Activated CD8-positive, alpha-beta memory T cell treated with anti-CD3 and anti-CD28 coated beads, Interleukin-2, amount 10 ng/mL, durations not matched to agents 7 days and 5 days (primary cell): ENCODE data around the gene LRRN4. TPM values are rescaled to one million over a fixed set of nuclear protein-coding genes. Genes with fewer than 3 reads are reported as not detected.
A peak's percentile ranks its signal among the peaks of the same experiment; 100 is the strongest.

Experiments used
- ATAC-seq: fragments of 150-1000 bp; cut with Tn5 transposase; one replicate; pipeline ENCODE4 v1.10.0; 2021; ENCODE audit warnings: moderate library complexity
- CTCF ChIA-PET: fragments of 350-600 bp; sonication (Branson Sonifier 250); formaldehyde crosslinking; loops from one replicate; lab custom pipeline; 2021; ENCODE audit warnings: antibody characterized with exemption; lab: Charles Lee
- DNase-seq: peaks from one replicate; pipeline ENCODE4 v3.0.0-alpha.2; 2020
- H3K27ac Mint-ChIP-seq: one replicate; pipeline ENCODE4 v1.8.0; 2021; ENCODE audit warnings: mild to moderate bottlenecking, mixed read lengths
- H3K27me3 Mint-ChIP-seq: one replicate; pipeline ENCODE4 v1.8.0; 2021; ENCODE audit warnings: mixed read lengths
- H3K36me3 Mint-ChIP-seq: one replicate; pipeline ENCODE4 v1.8.0; 2021; ENCODE audit warnings: mild to moderate bottlenecking, mixed read lengths
- H3K4me1 Mint-ChIP-seq: one replicate; pipeline ENCODE4 v1.8.0; 2021; ENCODE audit warnings: mixed read lengths
- H3K4me3 Mint-ChIP-seq: one replicate; pipeline ENCODE4 v1.8.0; 2021; ENCODE audit warnings: mild to moderate bottlenecking, moderate library complexity, mixed read lengths
- H3K9me3 Mint-ChIP-seq: one replicate; pipeline ENCODE4 v1.8.0; 2022; ENCODE audit warnings: low read depth, mixed read lengths
- total RNA-seq, 2 experiments: library from RNA; stranded (reverse); gene quantifications; one replicate each; pipeline ENCODE4 v1.2.3, GENCODE V29; 2021

The LRRN4 gene
- total RNA-seq, 2 experiments from 2014 or later, result not detected

DNA sequence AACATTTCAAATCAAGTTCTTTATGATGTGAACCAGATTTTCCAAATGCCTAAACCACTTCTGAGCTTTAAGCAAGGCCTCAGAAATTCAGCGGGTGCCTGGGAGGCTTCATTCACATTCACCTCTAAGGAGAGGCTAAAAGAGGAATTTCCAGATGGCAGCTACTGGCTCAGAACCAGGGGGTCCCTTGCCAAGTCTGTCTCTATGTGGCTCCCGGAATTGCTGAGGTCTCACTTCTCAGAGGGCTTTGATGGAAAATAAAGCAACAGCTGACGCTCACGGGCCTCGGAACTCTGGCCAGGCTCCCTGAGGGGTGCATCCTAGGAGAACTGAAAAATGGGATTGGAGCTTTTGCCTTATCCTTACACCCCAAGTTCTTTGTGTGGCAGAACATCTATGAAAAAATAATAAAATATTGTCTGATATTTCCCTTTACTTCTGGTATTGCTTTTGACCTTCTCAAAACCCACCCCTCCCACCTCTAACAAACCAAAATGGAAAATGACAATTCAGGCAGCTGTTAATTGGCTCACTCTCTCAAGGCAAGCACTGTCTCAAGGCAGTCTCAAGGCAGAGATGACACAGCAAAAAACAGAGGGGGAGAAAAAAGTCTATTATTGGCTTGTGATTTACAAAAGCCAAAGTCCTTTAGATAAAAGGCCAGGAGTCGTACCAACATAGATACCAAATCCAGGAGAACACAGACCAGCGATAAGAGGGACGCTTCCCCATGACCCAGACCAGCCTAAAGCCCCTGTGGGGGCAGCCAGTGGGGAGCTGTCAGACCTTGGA, 21.8 kb upstream of the LRRN4 start:
- H3K36me3 Mint-ChIP-seq, result no peaks in the 10 kb centered on the region
- no peaks in the 10 kb centered on the region for H3K9me3 Mint-ChIP-seq
- peaks cover 24% of the 10 kb centered on the region for H3K27me3 Mint-ChIP-seq

DNA sequence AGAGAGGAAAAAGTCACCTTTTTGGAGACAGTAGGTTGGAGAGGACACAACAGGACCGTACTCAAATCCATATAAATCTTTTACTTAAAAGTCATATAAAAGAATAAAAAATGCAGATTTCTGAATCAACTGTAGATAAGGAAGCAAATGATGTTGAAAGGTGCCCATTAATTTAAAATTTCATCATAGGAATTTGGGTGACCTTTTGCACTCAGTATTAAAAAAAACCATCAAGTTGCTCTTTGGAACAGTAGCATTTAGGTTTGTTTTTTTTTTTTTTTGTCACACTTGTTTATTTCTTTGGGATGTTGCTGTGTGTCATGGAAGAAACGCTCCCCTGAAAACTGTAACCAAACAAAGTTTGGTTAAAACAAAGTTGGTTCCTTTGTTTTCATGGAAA, 20.9 kb upstream of the LRRN4 start:
- no peak for DNase-seq

More for the DNA sequence above, 21.8 kb upstream of the LRRN4 start:
- DNase-seq, result no peak
- H3K4me3 Mint-ChIP-seq, result no peak overlapping the region
- H3K27ac Mint-ChIP-seq, result no peak overlapping the region
- no peak for ATAC-seq
- no peaks in the 10 kb centered on the region for H3K4me1 Mint-ChIP-seq
- CTCF ChIA-PET, result interaction anchor here (0.7 to 4.9 kb wide), 2 partner anchors 57 to 547 kb away, joined by 3 to 34 read pairs; no protein-coding TSS in a partner anchor

DNA sequence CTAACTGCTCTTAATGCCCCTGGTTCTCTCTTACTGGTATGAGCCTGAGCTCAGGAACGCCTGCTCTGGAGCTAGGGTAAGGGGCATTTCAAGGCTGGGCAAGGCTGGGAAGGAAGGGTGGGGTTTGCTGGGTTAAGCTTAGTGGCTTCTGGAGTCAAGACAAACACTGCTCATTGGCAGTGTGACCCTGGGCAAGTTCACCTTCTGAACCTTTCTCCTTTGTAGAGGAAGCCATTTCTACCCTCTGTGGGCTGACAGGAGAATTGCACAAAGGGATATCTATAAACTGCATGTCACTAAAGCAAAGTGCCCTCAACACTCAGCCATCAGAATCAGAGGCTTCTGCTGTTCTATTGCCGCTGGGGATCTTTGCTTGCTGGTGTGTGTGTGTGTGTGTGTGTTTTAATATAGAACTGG, 20.3 kb upstream of the LRRN4 start:
- Mint-ChIP-seq H3K27ac (no peak overlapping the region), H3K4me3 (no peak overlapping the region), H3K27me3 (peaks cover 19% of the 10 kb centered on the region), H3K36me3 (no peaks in the 10 kb centered on the region), H3K4me1 (no peaks in the 10 kb centered on the region), H3K9me3 (no peaks in the 10 kb centered on the region)
- ATAC-seq (peak; percentile 33), DNase-seq (no peak)
- CTCF ChIA-PET, result interaction anchor here (4.9 kb wide), 1 partner anchor 545 kb away, joined by 34 read pairs; no protein-coding TSS in a partner anchor

More for the DNA sequence above, 20.9 kb upstream of the LRRN4 start:
- CTCF ChIA-PET, result interaction anchor here (4.9 kb wide), 1 partner anchor 546 kb away, joined by 34 read pairs; no protein-coding TSS in a partner anchor
- Mint-ChIP-seq H3K27me3 (peaks cover 21% of the 10 kb centered on the region), H3K9me3 (no peaks in the 10 kb centered on the region), H3K4me1 (no peaks in the 10 kb centered on the region), H3K27ac (no peak overlapping the region), H3K4me3 (no peak overlapping the region), H3K36me3 (no peaks in the 10 kb centered on the region)
- ATAC-seq, result no peak

DNA sequence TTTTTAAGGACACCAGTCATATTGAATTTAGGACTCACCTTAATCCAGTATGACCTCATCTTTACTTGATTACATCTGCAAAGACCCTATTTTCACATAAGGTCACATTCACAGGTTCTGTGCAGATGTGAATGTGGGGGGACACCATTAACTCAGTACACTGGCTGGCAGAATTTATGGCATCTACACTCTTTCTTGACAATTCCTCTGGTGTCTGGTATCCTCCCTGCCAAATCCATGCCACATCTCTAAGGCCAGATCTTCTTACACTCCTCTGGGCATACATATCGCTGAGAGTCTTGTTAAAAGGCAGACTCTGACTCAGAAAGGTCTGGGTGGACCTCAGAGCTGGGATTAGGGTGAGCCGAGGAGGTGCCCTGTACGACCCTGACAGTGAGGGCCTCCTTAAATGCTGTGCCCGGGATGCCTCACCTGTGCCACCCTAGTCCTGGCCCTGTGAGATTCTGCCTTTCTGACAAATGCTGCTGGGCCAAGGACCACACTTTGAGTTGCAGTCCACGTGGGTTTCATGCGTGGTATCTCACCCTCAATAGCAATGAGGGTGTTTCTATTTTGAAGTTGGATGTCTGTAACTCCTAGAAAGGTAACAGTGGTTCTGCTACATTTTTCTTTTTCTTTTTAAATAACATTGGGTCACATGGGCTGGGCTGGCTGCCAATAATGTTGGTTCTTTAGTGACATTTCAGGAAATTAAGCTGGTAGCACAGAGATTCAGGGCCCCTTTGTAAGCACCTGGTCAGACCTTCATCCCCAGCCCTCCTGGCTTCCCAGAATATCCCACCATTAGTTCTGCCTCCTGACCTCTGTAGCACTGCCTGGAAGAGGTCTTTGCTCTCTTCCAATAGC, 17.2 kb upstream of the LRRN4 start:
- no peaks in the 10 kb centered on the region for H3K4me1 Mint-ChIP-seq
- H3K27me3 Mint-ChIP-seq, result peaks cover 11% of the 10 kb centered on the region
- H3K9me3 Mint-ChIP-seq, result no peaks in the 10 kb centered on the region
- ATAC-seq (no peak), DNase-seq (no peak)
- CTCF ChIA-PET, result no interaction called here
- H3K36me3 Mint-ChIP-seq, result no peaks in the 10 kb centered on the region
- H3K4me3 Mint-ChIP-seq, result no peak overlapping the region
- H3K27ac Mint-ChIP-seq, result peak overlapping the region; percentile 63

DNA sequence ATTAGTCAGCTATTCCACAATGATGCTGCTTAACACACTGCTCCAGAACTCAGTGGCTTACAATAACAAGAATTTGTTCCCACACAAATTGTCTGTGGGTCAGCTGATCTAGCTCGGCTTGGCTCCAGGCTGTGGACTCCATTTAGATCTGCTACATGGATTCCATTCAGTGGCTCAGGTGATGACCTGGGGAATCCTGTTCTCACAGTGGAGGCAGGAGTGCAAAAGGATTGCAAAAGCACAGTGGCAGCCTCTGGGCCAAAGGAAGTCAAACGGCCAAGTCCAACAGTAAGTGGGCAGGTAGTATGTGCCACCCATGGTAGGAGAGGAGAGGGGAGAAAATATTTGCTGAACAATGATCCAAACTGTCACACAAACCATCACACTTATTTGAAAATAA, 15.8 kb upstream of the LRRN4 start:
- ATAC-seq (no peak), DNase-seq (no peak)
- Mint-ChIP-seq H3K9me3 (no peaks in the 10 kb centered on the region), H3K27ac (no peak overlapping the region), H3K36me3 (no peaks in the 10 kb centered on the region), H3K4me3 (no peak overlapping the region), H3K4me1 (no peaks in the 10 kb centered on the region), H3K27me3 (peaks cover 8% of the 10 kb centered on the region)
- CTCF ChIA-PET, result no interaction called here

DNA sequence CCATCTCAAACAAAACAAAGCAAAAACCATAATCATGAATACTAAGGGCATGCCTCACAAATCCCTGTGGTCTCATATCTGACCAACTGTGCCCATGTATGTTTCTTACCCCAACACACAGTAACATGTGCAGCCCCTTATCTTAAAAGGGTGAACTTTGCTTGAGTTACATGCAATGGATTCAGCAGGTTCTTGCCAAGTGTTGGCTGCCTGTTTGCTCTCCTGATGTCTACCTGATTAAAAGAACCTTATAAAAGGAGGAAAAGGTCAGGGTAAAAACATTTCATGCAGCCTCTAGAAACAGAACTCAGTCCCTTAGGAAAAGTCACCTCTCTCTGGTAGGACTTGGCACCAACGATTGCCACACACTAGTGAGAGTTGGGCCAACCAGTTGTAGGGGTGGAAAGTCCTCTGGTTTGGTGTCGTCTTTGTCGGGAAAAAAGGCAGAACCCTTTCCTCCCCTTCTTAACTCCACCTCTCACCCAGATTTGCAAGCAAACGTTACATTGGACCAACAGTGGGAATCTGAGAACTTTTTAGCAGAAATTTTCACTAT, 14.0 kb upstream of the LRRN4 start:
- no peaks in the 10 kb centered on the region for H3K4me1 Mint-ChIP-seq
- no peaks in the 10 kb centered on the region for H3K9me3 Mint-ChIP-seq
- H3K27me3 Mint-ChIP-seq, result peaks cover 2% of the 10 kb centered on the region
- no peak for ATAC-seq
- no peaks in the 10 kb centered on the region for H3K36me3 Mint-ChIP-seq
- no peak overlapping the region for H3K4me3 Mint-ChIP-seq
- no peak overlapping the region for H3K27ac Mint-ChIP-seq
- CTCF ChIA-PET, result no interaction called here
- DNase-seq, result no peak

DNA sequence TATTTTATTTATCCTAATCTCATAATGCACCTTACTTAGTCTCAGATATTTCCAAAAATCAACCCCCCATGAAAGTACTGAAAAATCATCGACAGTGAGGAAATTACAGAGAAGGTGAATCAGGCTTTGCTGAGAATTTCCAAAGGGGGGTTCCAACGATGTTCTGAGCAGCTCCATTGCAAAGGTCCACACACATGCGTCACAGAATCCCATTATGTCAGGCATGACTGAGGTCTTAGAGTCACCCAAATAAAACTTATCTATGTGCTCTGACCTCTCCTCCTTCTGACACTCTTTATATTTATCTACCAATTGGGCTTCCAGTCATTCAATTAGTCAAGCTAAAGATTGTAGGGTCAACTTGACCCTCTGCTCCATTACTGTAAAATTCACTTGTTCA, 12.7 kb upstream of the LRRN4 start:
- ATAC-seq, result no peak
- no peaks in the 10 kb centered on the region for H3K9me3 Mint-ChIP-seq
- no peak overlapping the region for H3K4me3 Mint-ChIP-seq
- peaks cover 2% of the 10 kb centered on the region for H3K4me1 Mint-ChIP-seq
- CTCF ChIA-PET, result no interaction called here
- no peak for DNase-seq
- no peaks in the 10 kb centered on the region for H3K36me3 Mint-ChIP-seq
- peaks cover 2% of the 10 kb centered on the region for H3K27me3 Mint-ChIP-seq
- H3K27ac Mint-ChIP-seq, result no peak overlapping the region

DNA sequence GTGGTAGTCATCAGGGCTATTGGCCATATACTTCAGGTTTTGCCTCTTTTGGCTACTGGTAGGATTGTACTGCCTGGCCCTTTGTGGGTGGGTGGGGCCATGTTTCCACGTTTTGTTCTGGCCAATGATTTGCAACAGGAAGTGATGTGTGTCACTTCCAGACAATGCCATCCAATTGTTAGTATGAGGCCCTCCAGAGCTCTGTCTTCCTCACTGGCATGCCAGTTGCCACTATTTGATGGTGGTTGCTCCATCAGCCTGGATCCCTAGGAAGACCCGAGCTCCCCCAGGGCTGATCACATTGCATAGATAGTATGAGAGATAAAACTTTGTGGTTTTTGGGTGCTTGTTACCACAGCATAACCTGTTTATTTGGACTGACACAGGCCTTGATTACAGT, 7.7 kb upstream of the LRRN4 start:
- H3K36me3 Mint-ChIP-seq, result no peaks in the 10 kb centered on the region
- CTCF ChIA-PET, result interaction anchor here (1.5 kb wide), 1 partner anchor 16 kb away, joined by 3 read pairs; no protein-coding TSS in a partner anchor
- peaks cover 26% of the 10 kb centered on the region for H3K27me3 Mint-ChIP-seq
- H3K27ac Mint-ChIP-seq, result no peak overlapping the region
- DNase-seq (no peak), ATAC-seq (no peak)
- no peaks in the 10 kb centered on the region for H3K9me3 Mint-ChIP-seq
- H3K4me1 Mint-ChIP-seq, result peaks cover 2% of the 10 kb centered on the region
- no peak overlapping the region for H3K4me3 Mint-ChIP-seq

DNA sequence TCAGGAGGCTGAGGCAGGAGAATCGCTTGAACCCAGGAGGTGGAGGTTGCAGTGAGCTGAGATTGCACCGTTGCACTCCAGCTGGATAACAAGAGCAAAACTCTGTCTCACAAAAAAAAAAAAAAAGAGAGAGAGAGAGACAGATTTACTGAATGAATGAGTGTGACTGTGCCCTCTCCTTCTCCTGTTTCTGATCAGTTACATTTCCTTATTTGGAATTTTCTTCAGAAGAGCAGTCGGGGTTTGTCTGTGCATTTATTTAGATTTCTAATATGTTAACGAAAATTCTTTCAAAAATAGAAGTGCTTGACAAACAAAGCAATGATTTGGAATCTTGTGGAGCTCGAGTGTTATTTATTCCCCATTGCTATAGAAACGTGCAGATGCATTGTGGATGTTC, 6.4 kb upstream of the LRRN4 start:
- peaks cover 24% of the 10 kb centered on the region for H3K27me3 Mint-ChIP-seq
- CTCF ChIA-PET, result no interaction called here
- no peak overlapping the region for H3K27ac Mint-ChIP-seq
- DNase-seq, result no peak
- no peaks in the 10 kb centered on the region for H3K9me3 Mint-ChIP-seq
- no peak overlapping the region for H3K4me3 Mint-ChIP-seq
- no peaks in the 10 kb centered on the region for H3K36me3 Mint-ChIP-seq
- peaks cover 2% of the 10 kb centered on the region for H3K4me1 Mint-ChIP-seq
- ATAC-seq, result no peak

DNA sequence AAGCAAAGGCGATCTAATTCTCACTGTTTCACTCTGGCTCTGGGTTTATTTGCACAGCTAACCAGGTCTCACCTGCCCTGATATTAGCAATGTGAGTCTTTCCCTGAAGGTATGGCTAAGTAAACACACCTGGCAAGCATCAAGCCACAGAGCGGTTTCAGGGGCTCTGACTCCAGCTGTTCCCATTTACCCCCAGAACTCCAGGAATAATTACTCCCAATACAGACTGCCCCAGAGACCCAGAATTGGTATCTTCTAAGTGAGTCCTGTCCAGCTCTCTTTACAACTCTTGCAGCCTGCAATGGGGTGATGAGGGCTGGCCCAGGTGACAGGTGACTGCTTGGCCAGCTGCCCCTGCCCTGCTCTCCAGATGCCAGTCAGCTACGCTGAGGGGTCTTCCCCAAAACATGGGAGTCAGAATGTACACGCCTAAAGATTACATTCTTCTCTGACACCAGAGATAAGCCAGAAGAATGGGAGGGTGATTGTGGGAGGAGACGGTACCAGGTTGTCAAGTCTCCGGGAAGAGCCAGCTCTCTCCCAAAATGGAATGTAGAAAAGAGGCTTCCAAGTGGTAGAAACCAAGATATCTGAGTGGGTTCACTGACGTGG, 4.9 kb upstream of the LRRN4 start:
- Mint-ChIP-seq H3K4me1 (peaks cover 2% of the 10 kb centered on the region), H3K4me3 (no peak overlapping the region)
- CTCF ChIA-PET, result no interaction called here

DNA sequence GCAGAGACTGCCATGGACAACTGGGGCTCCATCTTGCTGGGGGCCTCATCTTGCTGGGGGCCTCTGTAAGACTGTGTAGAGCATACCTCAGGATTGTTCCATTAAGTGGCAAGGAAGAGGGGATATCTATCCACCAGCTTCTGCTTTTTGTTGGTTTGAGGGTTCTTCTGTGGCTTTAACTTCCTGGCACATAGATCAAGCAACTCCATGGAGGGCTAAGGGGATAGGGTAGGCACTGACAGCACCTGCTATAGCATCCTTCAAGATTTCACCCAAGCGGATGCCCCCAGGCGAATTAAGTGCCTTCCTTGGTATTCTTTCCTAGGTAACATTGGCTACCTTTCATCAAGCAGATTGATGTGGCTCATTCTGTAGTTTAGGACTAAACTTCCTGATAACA, 3.8 kb upstream of the LRRN4 start:
- Mint-ChIP-seq H3K4me3 (no peak overlapping the region), H3K27me3 (peaks cover 44% of the 10 kb centered on the region), H3K27ac (no peak overlapping the region), H3K36me3 (no peaks in the 10 kb centered on the region), H3K4me1 (peaks cover 5% of the 10 kb centered on the region), H3K9me3 (no peaks in the 10 kb centered on the region)
- ATAC-seq, result no peak
- CTCF ChIA-PET, result no interaction called here
- no peak for DNase-seq

More for the DNA sequence above, 4.9 kb upstream of the LRRN4 start:
- Mint-ChIP-seq H3K27ac (no peak overlapping the region), H3K27me3 (peaks cover 33% of the 10 kb centered on the region), H3K36me3 (no peaks in the 10 kb centered on the region), H3K9me3 (no peaks in the 10 kb centered on the region)
- no peak for ATAC-seq
- DNase-seq, result no peak

DNA sequence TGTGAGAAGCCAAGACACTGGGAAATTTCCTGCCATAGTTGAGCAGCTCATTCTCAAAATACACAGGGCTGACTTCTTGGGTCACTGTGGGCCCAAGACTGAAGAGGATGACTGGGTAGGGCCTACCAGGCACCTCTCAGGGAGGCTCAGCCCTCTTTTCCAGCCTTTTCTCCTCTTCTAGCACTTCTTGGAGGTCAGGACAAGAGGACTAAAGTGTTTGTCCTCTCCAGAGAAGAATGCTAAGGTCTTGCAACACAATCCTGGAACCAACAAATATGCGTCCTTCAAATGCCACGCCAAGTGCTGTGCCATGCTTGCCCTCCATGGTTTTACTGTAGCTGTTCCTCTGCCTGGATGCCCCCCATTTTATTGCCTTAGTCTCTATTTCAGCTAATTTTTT, 3.3 kb upstream of the LRRN4 start:
- Mint-ChIP-seq H3K27me3 (peaks cover 45% of the 10 kb centered on the region), H3K36me3 (no peaks in the 10 kb centered on the region), H3K9me3 (no peaks in the 10 kb centered on the region), H3K4me3 (no peak overlapping the region), H3K4me1 (peaks cover 5% of the 10 kb centered on the region), H3K27ac (no peak overlapping the region)
- CTCF ChIA-PET, result no interaction called here
- no peak for ATAC-seq
- DNase-seq, result no peak

DNA sequence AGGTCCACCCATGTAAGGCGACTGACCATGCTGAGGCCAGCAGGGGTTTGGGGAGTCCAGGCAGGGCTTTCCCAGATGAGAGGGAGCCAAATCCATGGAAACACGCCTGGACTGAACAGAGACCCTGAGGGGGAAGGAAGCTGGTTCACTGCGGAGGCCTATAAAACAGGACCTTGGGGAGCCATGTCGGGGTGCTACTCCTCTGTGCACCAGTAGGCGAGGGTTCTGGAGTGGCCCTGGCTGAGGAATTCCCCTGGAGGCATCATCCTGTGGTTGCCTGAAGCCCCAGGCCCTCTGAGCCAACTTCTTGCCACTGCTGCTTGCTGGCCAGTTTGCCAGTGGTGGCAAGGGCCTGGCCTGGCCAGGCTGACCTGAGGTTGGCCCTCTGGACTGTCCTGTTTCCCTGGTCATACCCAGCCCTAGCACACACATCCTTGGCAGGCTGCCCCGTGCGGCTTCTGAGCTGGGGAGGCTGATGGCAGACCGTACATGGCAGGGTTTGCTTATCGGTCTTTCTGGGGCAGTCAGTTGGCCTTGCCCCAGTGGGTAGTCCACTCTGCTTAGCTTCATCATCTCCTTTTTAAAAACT, 2.2 kb upstream of the LRRN4 start:
- Mint-ChIP-seq H3K27me3 (peaks cover 55% of the 10 kb centered on the region), H3K4me1 (peaks cover 6% of the 10 kb centered on the region), H3K4me3 (no peak overlapping the region), H3K9me3 (no peaks in the 10 kb centered on the region), H3K27ac (no peak overlapping the region), H3K36me3 (no peaks in the 10 kb centered on the region)
- ATAC-seq (no peak), DNase-seq (no peak)
- CTCF ChIA-PET, result no interaction called here
